GM18502 (cell line): ENCODE data around the gene SLC20A1.
"Not testable (repeated sequence)": the region's sequence is repeated elsewhere in the genome, so short reads cannot be mapped to it uniquely, and the experiment has no call there.

Source experiments
- ATAC-seq: cut with Tn5 transposase; IDR thresholded peaks from one replicate; pipeline ENCODE4 v1.9.1; 2021; ENCODE audit warnings: mild to moderate bottlenecking; ENCODE audit not compliant: unreplicated experiment, poor library complexity

SLC20A1 gene

DNA sequence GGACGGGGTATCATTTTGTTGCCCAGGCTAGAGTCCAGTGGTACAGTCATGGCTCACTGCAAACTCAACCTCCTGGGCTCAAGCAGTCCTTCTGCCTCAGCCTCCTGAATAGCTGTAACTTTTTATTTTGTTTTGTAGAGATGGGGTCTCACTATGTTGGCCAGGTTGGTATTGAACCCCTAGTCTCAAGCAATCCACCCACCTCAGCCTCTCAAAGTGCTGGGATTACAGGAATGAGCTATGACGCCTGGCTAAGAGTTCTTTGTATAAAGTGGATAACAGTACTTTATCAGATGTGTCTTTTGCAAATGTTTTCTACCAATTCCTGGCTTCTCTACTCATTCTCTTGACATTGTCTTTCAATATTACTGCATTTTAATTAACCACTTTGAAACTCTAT lies 57.9 kb downstream of the SLC20A1 start:
- no peak for ATAC-seq

- ATAC-seq = no peak
Measured at GRCh38 chr2:112705575-112705974, 59.8 kb downstream of the SLC20A1 start.

DNA sequence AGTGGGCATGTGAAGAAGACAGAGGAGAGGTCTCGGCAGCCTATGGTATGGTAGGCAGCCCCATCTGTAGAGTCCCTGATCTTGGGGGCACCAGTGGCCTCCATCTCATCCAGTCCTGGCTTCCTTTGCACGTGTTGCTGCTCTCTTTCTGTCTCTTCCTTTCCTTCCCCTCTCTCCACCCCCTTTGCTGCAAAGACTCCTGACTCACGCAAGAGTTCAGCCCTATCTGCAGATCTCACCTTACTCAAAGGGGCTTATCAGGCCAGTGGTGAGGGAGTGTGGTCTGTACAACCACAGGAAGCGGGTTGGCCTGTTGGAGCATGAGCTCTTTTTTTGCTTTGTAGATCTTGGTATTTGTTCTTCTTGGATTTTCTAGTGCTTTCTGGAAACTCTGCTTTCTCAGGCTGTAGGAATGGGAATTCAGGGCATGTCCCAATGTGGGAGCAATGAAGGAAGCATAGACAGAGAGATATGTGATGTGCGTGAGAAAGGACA lies 60.5 kb downstream of the SLC20A1 start:
- peak; percentile 50 for ATAC-seq

GRCh38 chr2:112706947-112707346 lies 61.2 kb downstream of the SLC20A1 start:
- not testable (repeated sequence) for ATAC-seq

DNA sequence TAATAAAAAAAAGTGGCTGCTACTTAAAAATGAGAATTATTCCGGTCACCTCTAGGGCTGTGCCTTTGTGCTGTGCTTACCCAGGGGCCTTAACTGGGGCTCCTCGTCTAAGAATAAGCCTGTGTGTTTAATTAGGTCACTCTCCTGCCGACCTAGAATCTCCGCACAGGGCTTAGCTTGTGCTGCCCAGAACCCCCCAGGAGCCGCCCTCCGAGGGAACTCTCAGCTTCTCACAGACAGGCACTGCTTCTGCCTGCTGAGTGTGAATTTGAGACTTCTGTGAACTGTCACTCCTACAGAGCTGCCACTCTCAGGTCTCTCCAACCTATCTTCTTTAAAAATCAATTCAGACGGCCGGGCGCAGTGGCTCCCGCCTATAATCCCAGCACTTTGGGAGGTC lies 63.2 kb downstream of the SLC20A1 start:
- ATAC-seq = no peak

DNA sequence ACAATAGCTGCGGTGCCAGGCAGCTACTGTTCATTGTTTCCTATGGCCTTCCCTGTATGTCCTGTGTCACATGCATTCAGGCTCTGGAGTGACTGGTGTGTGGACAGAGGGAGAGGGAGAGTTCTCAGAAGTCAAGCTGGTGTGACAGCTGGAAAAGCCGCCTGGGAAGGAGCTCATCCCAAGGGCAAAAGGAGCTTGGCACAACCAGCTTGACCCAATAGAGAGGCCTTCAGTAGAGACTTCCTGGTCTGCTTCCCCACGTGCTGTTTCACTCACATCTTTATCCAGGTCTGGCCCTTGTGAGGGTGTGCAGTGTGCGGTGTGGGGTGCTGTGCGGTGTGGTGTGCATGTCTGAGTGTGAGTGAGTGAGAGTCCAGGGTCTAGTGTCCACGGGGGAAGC lies 64.0 kb downstream of the SLC20A1 start:
- no peak for ATAC-seq

- ATAC-seq = no peak
Measured at GRCh38 chr2:112710956-112711750, 65.4 kb downstream of the SLC20A1 start.

- no peak for ATAC-seq
Measured at GRCh38 chr2:112712465-112712864, 66.7 kb downstream of the SLC20A1 start.

GRCh38 chr2:112712903-112713584 lies 67.3 kb downstream of the SLC20A1 start:
- no peak for ATAC-seq
